MCF 10A (cell line): ENCODE data around the gene TOMM7. TPM values are rescaled to one million over a fixed set of nuclear protein-coding genes. Genes with fewer than 3 reads are reported as not detected.

Source experiments
- BruUV-seq: library from RNA; stranded (reverse); fragments of 400-500 nt; replicated peaks from 2 replicates; lab custom pipeline; 2021; lab: Mats Ljungman, UMichigan
- CTCF ChIA-PET: fragments of 300-600 bp; sonication (Branson Sonifier 250); formaldehyde crosslinking; extraction: SDS; loops from one replicate; lab custom pipeline; 2021; ENCODE audit warnings: antibody characterized with exemption, inconsistent platforms; lab: Yijun Ruan, JAX
- POLR2A ChIA-PET: fragments of 300-600, 350-650 bp; sonication (Branson Sonifier 250); formaldehyde crosslinking; extraction: SDS; loops from one replicate; lab custom pipeline; 2020; ENCODE audit warnings: antibody characterized with exemption, inconsistent platforms; lab: Yijun Ruan, JAX
- DNase-seq: peaks from one replicate; pipeline ENCODE4 v3.0.0-alpha.2; 2018; ENCODE audit not compliant: unreplicated experiment
- H3K27ac Mint-ChIP-seq: one replicate; pipeline ENCODE4 v1.8.0; 2022; ENCODE audit warnings: mild to moderate bottlenecking, low read depth, mixed read lengths; ENCODE audit not compliant: unreplicated experiment
- H3K27me3 Mint-ChIP-seq: one replicate; pipeline ENCODE4 v1.8.0; 2022; ENCODE audit warnings: mixed read lengths; ENCODE audit not compliant: insufficient read depth, unreplicated experiment
- H3K36me3 Mint-ChIP-seq: one replicate; pipeline ENCODE4 v1.8.0; 2022; ENCODE audit warnings: mild to moderate bottlenecking, moderate library complexity, mixed read lengths; ENCODE audit not compliant: insufficient read depth, unreplicated experiment
- H3K4me1 Mint-ChIP-seq: one replicate; pipeline ENCODE4 v1.8.0; 2022; ENCODE audit warnings: mixed read lengths; ENCODE audit not compliant: insufficient read depth, unreplicated experiment
- H3K4me3 Mint-ChIP-seq: one replicate; pipeline ENCODE4 v1.8.0; 2022; ENCODE audit warnings: mild to moderate bottlenecking, moderate library complexity, mixed read lengths; ENCODE audit not compliant: unreplicated experiment
- H3K9me3 Mint-ChIP-seq: one replicate; pipeline ENCODE4 v1.8.0; 2022; ENCODE audit warnings: mixed read lengths; ENCODE audit not compliant: unreplicated experiment
- intact Hi-C: fragments of 100-400 bp; cut with micrococcal nuclease; formaldehyde crosslinking; loops from 2 replicates; pipeline ENCODE4 v1.14.1; 2022
- total RNA-seq: library from RNA; stranded (reverse); gene quantifications from 2 replicates; pipeline ENCODE4 v1.2.3, GENCODE V29; 2022
- TF ChIP-seq, protein P1 (sequence below): fragments of 200-600 bp; IDR thresholded peaks from one replicate; pipeline ENCODE4 v1.8.0; 2022; ENCODE audit warnings: antibody characterized with exemption, mild to moderate bottlenecking; ENCODE audit not compliant: unreplicated experiment

Gene TOMM7
- total RNA-seq, 1 experiment from 2014 or later, result 376 TPM

DNA sequence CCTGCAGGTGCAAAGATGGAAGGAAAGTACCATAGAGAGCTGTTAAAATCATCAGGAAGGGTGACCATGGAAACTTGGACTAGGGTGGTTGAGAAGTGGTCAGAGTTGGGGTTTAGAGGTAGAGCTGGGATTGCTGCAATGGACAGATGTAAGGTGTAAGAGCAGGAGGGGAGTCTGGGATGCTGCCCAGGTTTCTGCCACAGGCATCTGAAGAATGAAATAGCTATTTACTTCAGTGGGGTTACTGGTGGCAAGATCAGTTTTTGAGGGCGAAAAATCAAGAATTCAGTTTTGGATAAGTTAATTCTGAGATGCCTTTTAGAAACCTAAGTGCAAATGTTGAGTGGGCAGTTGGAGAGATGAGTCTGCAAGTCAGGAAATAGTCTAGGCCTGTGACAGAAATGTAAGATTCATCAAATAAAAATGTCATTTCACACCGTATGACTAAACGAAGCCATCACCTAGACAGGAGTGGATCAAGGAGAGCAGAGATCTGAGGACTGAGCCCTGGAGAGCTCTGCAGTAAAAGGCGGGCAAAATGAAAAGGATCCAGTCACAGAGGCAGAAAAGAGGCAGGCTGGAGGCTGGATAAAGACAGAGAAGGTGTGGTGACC is 22.7 kb upstream of the TOMM7 start:
- TF ChIP-seq, protein P1, sequence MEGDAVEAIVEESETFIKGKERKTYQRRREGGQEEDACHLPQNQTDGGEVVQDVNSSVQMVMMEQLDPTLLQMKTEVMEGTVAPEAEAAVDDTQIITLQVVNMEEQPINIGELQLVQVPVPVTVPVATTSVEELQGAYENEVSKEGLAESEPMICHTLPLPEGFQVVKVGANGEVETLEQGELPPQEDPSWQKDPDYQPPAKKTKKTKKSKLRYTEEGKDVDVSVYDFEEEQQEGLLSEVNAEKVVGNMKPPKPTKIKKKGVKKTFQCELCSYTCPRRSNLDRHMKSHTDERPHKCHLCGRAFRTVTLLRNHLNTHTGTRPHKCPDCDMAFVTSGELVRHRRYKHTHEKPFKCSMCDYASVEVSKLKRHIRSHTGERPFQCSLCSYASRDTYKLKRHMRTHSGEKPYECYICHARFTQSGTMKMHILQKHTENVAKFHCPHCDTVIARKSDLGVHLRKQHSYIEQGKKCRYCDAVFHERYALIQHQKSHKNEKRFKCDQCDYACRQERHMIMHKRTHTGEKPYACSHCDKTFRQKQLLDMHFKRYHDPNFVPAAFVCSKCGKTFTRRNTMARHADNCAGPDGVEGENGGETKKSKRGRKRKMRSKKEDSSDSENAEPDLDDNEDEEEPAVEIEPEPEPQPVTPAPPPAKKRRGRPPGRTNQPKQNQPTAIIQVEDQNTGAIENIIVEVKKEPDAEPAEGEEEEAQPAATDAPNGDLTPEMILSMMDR, result no peak
- intact Hi-C loops, result no loop called here
- BruUV-seq, result no TSS peak
- DNase-seq, result no peak
- H3K4me3 Mint-ChIP-seq, result no peak overlapping the region
- no peaks in the 10 kb centered on the region for H3K36me3 Mint-ChIP-seq
- H3K27ac Mint-ChIP-seq, result no peak overlapping the region
- no peaks in the 10 kb centered on the region for H3K27me3 Mint-ChIP-seq
- H3K9me3 Mint-ChIP-seq, result no peaks in the 10 kb centered on the region
- H3K4me1 Mint-ChIP-seq, result no peaks in the 10 kb centered on the region
- CTCF ChIA-PET, result interaction anchor here (0.6 to 1.5 kb wide), 4 partner anchors 9 to 210 kb away, joined by 3 to 7 read pairs (median 3); no protein-coding TSS in a partner anchor
- POLR2A ChIA-PET, result no interaction called here

DNA sequence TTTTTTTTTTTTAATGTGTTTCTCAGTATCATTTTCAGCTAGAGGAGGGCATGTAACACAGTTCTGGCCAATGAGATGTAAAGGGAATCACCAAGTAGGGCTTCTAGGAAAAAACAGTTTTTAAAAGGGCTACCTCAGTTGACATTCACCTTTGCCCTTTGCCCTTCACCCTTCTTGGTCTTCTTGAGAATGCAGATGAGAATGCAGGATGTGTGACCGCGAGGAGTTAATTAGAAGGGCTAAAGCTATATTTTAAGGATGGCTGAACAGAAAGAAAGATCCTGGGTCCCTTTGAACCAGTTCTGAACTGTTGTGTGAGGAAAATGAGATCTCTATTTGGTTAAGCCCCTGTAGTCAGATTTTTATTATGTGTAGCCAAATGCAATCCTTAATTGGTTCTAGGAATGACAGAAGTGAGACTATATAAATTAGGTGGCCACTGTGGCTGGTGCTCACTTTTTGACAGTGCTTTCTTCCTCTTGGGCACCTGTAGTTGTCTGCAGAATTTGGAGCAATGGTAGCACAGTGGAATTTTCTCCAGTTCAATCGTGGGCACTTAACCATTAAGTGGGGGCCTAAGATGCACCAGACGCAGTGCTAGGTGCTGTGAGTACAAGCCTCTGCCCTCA is 21.1 kb upstream of the TOMM7 start:
- no peak overlapping the region for H3K27ac Mint-ChIP-seq
- no peak for DNase-seq
- intact Hi-C loops, result no loop called here
- no peaks in the 10 kb centered on the region for H3K27me3 Mint-ChIP-seq
- H3K4me3 Mint-ChIP-seq, result no peak overlapping the region
- no peaks in the 10 kb centered on the region for H3K9me3 Mint-ChIP-seq
- BruUV-seq, result no TSS peak
- TF ChIP-seq, protein P1, result no peak
- POLR2A ChIA-PET, result no interaction called here
- CTCF ChIA-PET, result interaction anchor here (1.3 kb wide), 1 partner anchor 61 kb away, joined by 3 read pairs; no protein-coding TSS in a partner anchor
- H3K4me1 Mint-ChIP-seq, result no peaks in the 10 kb centered on the region
- no peaks in the 10 kb centered on the region for H3K36me3 Mint-ChIP-seq

DNA sequence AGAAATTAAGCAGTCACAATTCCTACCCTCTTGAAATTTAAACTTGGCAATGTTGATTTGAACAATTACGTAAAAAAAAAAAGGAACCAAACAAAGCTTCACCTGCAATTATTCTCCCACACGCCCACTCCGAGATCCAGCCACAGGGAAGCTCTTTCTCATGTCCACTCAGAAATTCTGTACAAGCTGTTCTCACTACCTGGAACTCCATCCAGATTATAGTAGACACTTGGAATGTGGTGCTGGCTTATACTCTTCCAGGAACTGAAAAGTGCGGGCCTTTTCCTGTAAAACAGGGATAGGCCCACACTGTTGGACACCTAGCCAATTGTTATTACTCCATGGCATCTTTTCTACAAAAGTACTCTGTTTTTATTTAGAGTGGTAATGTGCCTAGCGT is 20.3 kb upstream of the TOMM7 start:
- Mint-ChIP-seq H3K27ac (no peak overlapping the region), H3K4me3 (no peak overlapping the region), H3K36me3 (no peaks in the 10 kb centered on the region), H3K9me3 (no peaks in the 10 kb centered on the region), H3K4me1 (no peaks in the 10 kb centered on the region), H3K27me3 (no peaks in the 10 kb centered on the region)
- BruUV-seq, result no TSS peak
- DNase-seq, result no peak
- ChIA-PET POLR2A (no interaction called here), CTCF (interaction anchor here (0.7 to 1.3 kb wide), 2 partner anchors 61 to 704 kb away, joined by 3 read pairs; no protein-coding TSS in a partner anchor)
- intact Hi-C loops, result no loop called here
- TF ChIP-seq, protein P1, result no peak

GRCh38 chr7:22842383-22842941 is 19.8 kb upstream of the TOMM7 start:
- H3K36me3 Mint-ChIP-seq, result no peaks in the 10 kb centered on the region
- no peaks in the 10 kb centered on the region for H3K27me3 Mint-ChIP-seq
- no peak for DNase-seq
- no peaks in the 10 kb centered on the region for H3K9me3 Mint-ChIP-seq
- no peaks in the 10 kb centered on the region for H3K4me1 Mint-ChIP-seq
- no TSS peak for BruUV-seq
- no peak overlapping the region for H3K4me3 Mint-ChIP-seq
- ChIA-PET CTCF (interaction anchor here (0.7 to 1.3 kb wide), 2 partner anchors 60 to 704 kb away, joined by 3 read pairs; no protein-coding TSS in a partner anchor), POLR2A (no interaction called here)
- H3K27ac Mint-ChIP-seq, result no peak overlapping the region
- TF ChIP-seq, protein P1, result no peak
- intact Hi-C loops, result no loop called here
